H1 (cell line): ENCODE results near the gene PRR5. TPM values are rescaled to one million over a fixed set of nuclear protein-coding genes. Genes with fewer than 3 reads are reported as not detected.

Source experiments
- CTCF ChIA-PET: fragments of 300-600 bp; sonication (Branson Sonifier 250); formaldehyde crosslinking; loops from one replicate; lab custom pipeline; 2021; ENCODE audit not compliant: partially characterized antibody; lab: Charles Lee
- POLR2A ChIA-PET: fragments of 300-600 bp; sonication (Branson Sonifier 250); formaldehyde crosslinking; loops from one replicate; lab custom pipeline; 2021; ENCODE audit warnings: inconsistent platforms; ENCODE audit not compliant: partially characterized antibody; lab: Charles Lee
- DNase-seq, 2 experiments: peaks; one replicate each; pipeline versions ENCODE4 v3.0.0 to v3.0.0-alpha.2; 2010 to 2022; ENCODE audit warnings: low spot score in 2 of 2, low read depth in 1 of 2, mixed read lengths in 1 of 2
- FAIRE-seq: peaks from 2 replicates; lab custom pipeline; 2011; peaks lifted over from hg19 to GRCh38; lab: Jason Lieb, UNC
- H2AFZ ChIP-seq: 2 replicates; pipeline ENCODE4 v1.8.1; 2012; ENCODE audit warnings: low read length, inconsistent platforms
- H2AK5ac ChIP-seq: 2 replicates; pipeline ENCODE4 v1.6.1; 2013; ENCODE audit warnings: low read depth, low read length
- H2BK120ac ChIP-seq: replicated peaks from 2 replicates; pipeline ENCODE3; 2013; ENCODE audit warnings: low read depth, low read length, inconsistent platforms
- H2BK12ac ChIP-seq: 2 replicates; pipeline ENCODE4 v1.6.1; 2013; ENCODE audit warnings: low read depth, low read length
- H2BK15ac ChIP-seq: 2 replicates; pipeline ENCODE4 v1.6.1; 2013; ENCODE audit warnings: low read length
- H2BK20ac ChIP-seq: 2 replicates; pipeline ENCODE4 v1.6.1; 2013; ENCODE audit warnings: low read length
- H2BK5ac ChIP-seq: 2 replicates; pipeline ENCODE4 v1.6.1; 2013; ENCODE audit warnings: low read depth, low read length
- H3K14ac ChIP-seq: 2 replicates; pipeline ENCODE4 v1.6.1; 2013; ENCODE audit warnings: inconsistent platforms; ENCODE audit not compliant: insufficient read length
- H3K18ac ChIP-seq: 2 replicates; pipeline ENCODE4 v1.6.1; 2013; ENCODE audit warnings: low read length; ENCODE audit errors: extremely low read depth
- H3K23ac ChIP-seq: 2 replicates; pipeline ENCODE4 v1.6.1; 2013; ENCODE audit warnings: inconsistent platforms; ENCODE audit not compliant: insufficient read length
- H3K23me2 ChIP-seq: 2 replicates; pipeline ENCODE4 v1.6.1; 2013; ENCODE audit warnings: low read depth, low read length
- H3K27ac ChIP-seq: 2 replicates; pipeline ENCODE4 v1.6.1; 2011; ENCODE audit warnings: low read depth, low read length, inconsistent platforms
- H3K27me3 ChIP-seq, 4 experiments: replicated peaks in 1 of 4; 1 replicate in 1 of 4; 2 replicates in 3 of 4; pipeline versions ENCODE4 v1.6.1 to v1.8.1; 2011 to 2013; ENCODE audit warnings: low read length in 3 of 4, mild to moderate bottlenecking in 3 of 4, inconsistent platforms in 2 of 4, mixed read lengths in 2 of 4, moderate library complexity in 1 of 4; ENCODE audit not compliant: control insufficient read depth in 3 of 4, insufficient read depth in 3 of 4; ENCODE audit errors: extremely low read depth in 1 of 4
- H3K36me3 ChIP-seq, 4 experiments: 2 replicates each; pipeline versions ENCODE4 v1.6.1 to v1.8.1; 2011 to 2013; ENCODE audit warnings: mild to moderate bottlenecking in 4 of 4, low read length in 3 of 4, moderate library complexity in 2 of 4, control low read depth in 1 of 4, inconsistent platforms in 1 of 4; ENCODE audit not compliant: insufficient read depth in 4 of 4, control insufficient read depth in 2 of 4
- H3K4ac ChIP-seq: replicated peaks from 2 replicates; pipeline ENCODE3; 2013; ENCODE audit warnings: low read length, low read depth, mixed read lengths, inconsistent platforms; ENCODE audit not compliant: insufficient read length
- H3K4me1 ChIP-seq, 4 experiments: replicated peaks in 1 of 4; 1 replicate in 1 of 4; 2 replicates in 3 of 4; pipeline versions ENCODE4 v1.6.1 to v1.8.1; 2011 to 2013; ENCODE audit warnings: low read length in 3 of 4, inconsistent platforms in 2 of 4, mixed read lengths in 1 of 4; ENCODE audit not compliant: insufficient read depth in 4 of 4, control insufficient read depth in 3 of 4
- H3K4me2 ChIP-seq, 2 experiments: 2 replicates each; pipeline versions ENCODE4 v1.6.1 to v1.8.1; 2011 to 2013; ENCODE audit warnings: low read depth in 2 of 2, low read length in 2 of 2, control low read depth in 1 of 2, inconsistent platforms in 1 of 2, mild to moderate bottlenecking in 1 of 2; ENCODE audit not compliant: insufficient read depth in 1 of 2
- H3K4me3 ChIP-seq, 4 experiments: fragments of 200-600, 300-600 bp in 1 of 4; sonication (generic), shearing (Covaris generic), sonication (Bioruptor Twin) in 1 of 4; 2 replicates each; pipeline versions ENCODE4 v1.5.1 to v1.8.1; 2011 to 2016; ENCODE audit warnings: low read length in 4 of 4, low read depth in 3 of 4, control low read depth in 2 of 4, inconsistent platforms in 2 of 4, mild to moderate bottlenecking in 2 of 4, mixed read lengths in 1 of 4, moderate library complexity in 1 of 4; ENCODE audit not compliant: insufficient read depth in 2 of 4; ENCODE audit errors: extremely low read depth in 1 of 4
- H3K56ac ChIP-seq: replicated peaks from 2 replicates; pipeline ENCODE3; 2013; ENCODE audit warnings: low read depth, mild to moderate bottlenecking, mixed read lengths, low read length, inconsistent platforms; ENCODE audit not compliant: insufficient read length
- H3K79me1 ChIP-seq: 2 replicates; pipeline ENCODE4 v1.6.1; 2013; ENCODE audit warnings: low read depth, low read length, control low read depth
- H3K79me2 ChIP-seq, 2 experiments: 2 replicates each; pipeline versions ENCODE4 v1.6.1 to v1.8.1; 2012 to 2013; ENCODE audit warnings: low read length in 2 of 2, mild to moderate bottlenecking in 2 of 2, inconsistent platforms in 1 of 2; ENCODE audit not compliant: insufficient read depth in 2 of 2, control insufficient read depth in 1 of 2
- H3K9ac ChIP-seq, 4 experiments: replicated peaks in 1 of 4; 1 replicate in 1 of 4; 2 replicates in 3 of 4; pipeline versions ENCODE4 v1.6.1 to v1.8.1; 2011 to 2013; ENCODE audit warnings: low read depth in 3 of 4, low read length in 3 of 4, control low read depth in 2 of 4, mild to moderate bottlenecking in 2 of 4, moderate library complexity in 2 of 4, inconsistent platforms in 1 of 4; ENCODE audit errors: extremely low read depth in 1 of 4
- H3K9me3 ChIP-seq, 2 experiments: 2 replicates each; pipeline versions ENCODE4 v1.6.1 to v1.8.1; 2012 to 2013; ENCODE audit warnings: mild to moderate bottlenecking in 2 of 2, moderate library complexity in 2 of 2, control low read depth in 1 of 2, inconsistent platforms in 1 of 2, low read depth in 1 of 2, low read length in 1 of 2, mixed read lengths in 1 of 2; ENCODE audit not compliant: insufficient read depth in 2 of 2
- H4K20me1 ChIP-seq, 2 experiments: replicated peaks in 1 of 2; 2 replicates each; pipeline versions ENCODE3 to v1.8.1; 2011 to 2013; ENCODE audit warnings: inconsistent platforms in 2 of 2, low read length in 2 of 2, mild to moderate bottlenecking in 1 of 2; ENCODE audit not compliant: insufficient read depth in 2 of 2, control insufficient read depth in 1 of 2
- H4K5ac ChIP-seq: 2 replicates; pipeline ENCODE4 v1.6.1; 2013; ENCODE audit warnings: low read length, low read depth, mixed read lengths, inconsistent platforms; ENCODE audit not compliant: insufficient read length
- H4K8ac ChIP-seq: 2 replicates; pipeline ENCODE4 v1.8.0; 2013; ENCODE audit warnings: mild to moderate bottlenecking, moderate library complexity, low read length, inconsistent platforms; ENCODE audit not compliant: insufficient read depth; ENCODE audit errors: extremely low read depth
- H4K91ac ChIP-seq: replicated peaks from 2 replicates; pipeline ENCODE3; 2013; ENCODE audit warnings: low read length, mixed read lengths, inconsistent platforms; ENCODE audit not compliant: insufficient read length
- TBP ChIP-seq: IDR thresholded peaks from 2 replicates; pipeline ENCODE4 v1.6.1; 2011; ENCODE audit warnings: low read depth, low read length, improper control_type of control experiment
- WGBS, 2 experiments: shearing (Covaris generic) in 1 of 2; methylation state at CpG; one replicate each; pipeline versions ENCODE4 v1.1.6 to v1.1.7; 2013 to 2015; ENCODE audit warnings: low lambda C conversion rate in 2 of 2, mixed read lengths in 2 of 2, inconsistent platforms in 1 of 2, low coverage in 1 of 2, missing lambda C conversion rate in 1 of 2; ENCODE audit not compliant: insufficient replicate concordance in 2 of 2, insufficient coverage in 1 of 2, insufficient read length in 1 of 2; ENCODE audit errors: extremely low coverage in 1 of 2, missing lambda C conversion rate in 1 of 2; 5-methylcytosine and 5-hydroxymethylcytosine counted together
- polyA plus RNA-seq, 7 experiments: library from polyadenylated mRNA; depleted of rRNA in 3 of 7; stranded (reverse) in 5 of 7; unstranded in 2 of 7; fragments of >200 nt in 5 of 7; fragments of 200-250 nt in 2 of 7; gene quantifications; 1 replicate in 5 of 7; 2 replicates in 1 of 7; 4 replicates in 1 of 7; pipeline versions ENCODE4 v1.2.1 to v1.2.3, GENCODE V29; 2011 to 2013; ENCODE audit warnings: missing spikeins in 2 of 7, mixed read lengths in 2 of 7
- total RNA-seq: library from RNA; stranded (reverse); fragmentation: NEBNext Ultra II Directional; extraction: Animal tissue kit (Norgen Biotek cat#: 25700); gene quantifications from 2 replicates; pipeline ENCODE4 v1.2.1, GENCODE V29; 2021

Gene PRR5
- total and polyA plus RNA-seq, 2 of the 8 experiments (the other 6 are each of a cell fraction or from before 2014, with no cell fraction given) = 16.5 to 25.7 TPM

- FAIRE-seq (no peak), DNase-seq (no peak)
- Histone ChIP-seq H2BK15ac (no peak overlapping the region), H3K4me3 (no peak overlapping the region), H3K9me3 (peaks cover 0 to 2% of the 10 kb centered on the region in 2 experiments; a peak in 1 of 4 replicates), H3K23ac (no peak overlapping the region), H2AFZ (no peak overlapping the region), H3K36me3 (no peaks in the 10 kb centered on the region), H3K4me1 (peaks cover 4 to 12% (median 6%) of the 10 kb centered on the region in 4 experiments), H2BK120ac (no peak overlapping the region), H2AK5ac (no peak overlapping the region), H3K14ac (no peak overlapping the region), H4K91ac (no peak overlapping the region), H3K9ac (no peak overlapping the region), H2BK5ac (no peak overlapping the region), H3K79me1 (no peaks in the 10 kb centered on the region), H3K4ac (no peak overlapping the region), H3K4me2 (no peak overlapping the region), H4K8ac (no peak overlapping the region), H3K27me3 (peaks cover 0 to 16% (median 10%) of the 10 kb centered on the region in 4 experiments; a peak in 5 of 7 replicates), H3K79me2 (no peaks in the 10 kb centered on the region), H4K5ac (no peak overlapping the region), H3K18ac (no peak overlapping the region), H2BK12ac (no peak overlapping the region), H2BK20ac (no peak overlapping the region), H3K23me2 (peaks cover 6% of the 10 kb centered on the region), H3K56ac (no peak overlapping the region), H3K27ac (no peak overlapping the region), H4K20me1 (peaks cover 0 to 4% of the 10 kb centered on the region in 2 experiments)
- TF ChIP-seq TBP = no peak
- ChIA-PET CTCF (interaction anchor here (1.0 to 3.6 kb wide), 4 partner anchors 11 to 35 kb away, joined by 3 to 12 read pairs (median 3); no protein-coding TSS in a partner anchor), POLR2A (no interaction called here)
- WGBS, 2 experiments = 87% methylated on average over 3 of the region's 3 CpGs; no CpG with 5 or more reads in 1 of the 2 experiments
These were observed 35.8 kb upstream of the PRR5 start for GRCh38 chr22:44666207-44666585.
